ENCODE measurements around the gene MUSK. TPM values are rescaled to one million over a fixed set of nuclear protein-coding genes. Genes with fewer than 3 reads are reported as not detected.

Gene MUSK
- total and polyA plus RNA-seq, 2 donors (not counting 3 experiments of a cell fraction or from before 2014, with no cell fraction given) = 0.08 TPM; not detected in 1

- H3K4me3 ChIP-seq (replicated peaks in 1 of 3; ENCODE audit: insufficient read depth in 1 of 3, low read depth in 1 of 3, low read length in 3 of 3) = no peak overlapping the region
- no peak overlapping the region for H3K27ac ChIP-seq (ENCODE audit: insufficient read depth, low read depth, low read length)
- no peak overlapping the region for H3K9ac ChIP-seq (replicated peaks; ENCODE audit: extremely low read depth, insufficient read depth, low read length)
- no peak overlapping the region for H2AFZ ChIP-seq (ENCODE audit: low read depth, low read length)
- CTCF ChIA-PET = no interaction called here
- H3K9me1 ChIP-seq (replicated peaks; ENCODE audit: control insufficient read depth, extremely low read depth, insufficient read depth, low read length) = no peaks in the 10 kb centered on the region
- TF ChIP-seq GATA2 (IDR thresholded peaks at IDR 0.05; ENCODE audit: insufficient read depth, insufficient read length, low read depth, low read length) (peak; percentile 13), POLR2A (IDR thresholded peaks at IDR 0.05; ENCODE audit: low read depth, low read length) (no peak), MAX (IDR thresholded peaks at IDR 0.05; ENCODE audit: insufficient read depth, insufficient read length) (no peak), MYC (IDR thresholded peaks at IDR 0.05; ENCODE audit: low read depth, low read length) (no peak)
- no TSS peak for BruUV-seq (replicated peaks)
- H3K4me2 ChIP-seq (ENCODE audit: insufficient read depth, low read length) = peak overlapping the region; percentile 21
- H3K9me3 ChIP-seq (replicated peaks; ENCODE audit: control insufficient read depth, insufficient read depth, low read length) = no peaks in the 10 kb centered on the region
- H3K4me1 ChIP-seq (ENCODE audit: control insufficient read depth, extremely low read depth, insufficient read depth, low read length) = peaks cover 12% of the 10 kb centered on the region
- dilution Hi-C loops (cut with MboI; ENCODE audit: extremely low pct_ligation_motif_present, low sequenced_read_pairs) (no loop called here), intact Hi-C loops (cut with micrococcal nuclease) (loop anchor here (5.0 kb wide), 1 partner anchor 55 kb away; no protein-coding TSS in a partner anchor)
- H3K27me3 ChIP-seq (ENCODE audit: control insufficient read depth in 2 of 2, insufficient read depth in 2 of 2, low read length in 2 of 2) = no peaks in the 10 kb centered on the region
- POLR2A ChIA-PET = no interaction called here
- FAIRE-seq = peak; percentile 28
- H3K36me3 ChIP-seq (ENCODE audit: control insufficient read depth in 2 of 2, extremely low read depth in 1 of 2, insufficient read depth in 2 of 2, low read length in 2 of 2) = no peaks in the 10 kb centered on the region
- H3K79me2 ChIP-seq (ENCODE audit: control insufficient read depth, insufficient read depth, low read length) = no peaks in the 10 kb centered on the region
- peak; percentile 40 for DNase-seq (ENCODE audit: low read depth, low spot score)
- no peaks in the 10 kb centered on the region for H4K20me1 ChIP-seq (replicated peaks; ENCODE audit: control insufficient read depth, extremely low read depth, insufficient read depth, low read length)
Measured at GRCh38 chr9:110797611-110798010, 129.0 kb downstream of the MUSK start.

- no TSS peak for BruUV-seq (replicated peaks)
Measured at GRCh38 chr9:110799396-110799795, 130.8 kb downstream of the MUSK start.

More at GRCh38 chr9:110799396-110799795, 130.8 kb downstream of the MUSK start:
- no peak overlapping the region for H3K9ac ChIP-seq (replicated peaks; ENCODE audit: extremely low read depth, insufficient read depth, low read length)
- H4K20me1 ChIP-seq (replicated peaks; ENCODE audit: control insufficient read depth, extremely low read depth, insufficient read depth, low read length) = no peaks in the 10 kb centered on the region
- H2AFZ ChIP-seq (ENCODE audit: low read depth, low read length) = no peak overlapping the region
- no peaks in the 10 kb centered on the region for H3K9me3 ChIP-seq (replicated peaks; ENCODE audit: control insufficient read depth, insufficient read depth, low read length)
- H3K9me1 ChIP-seq (replicated peaks; ENCODE audit: control insufficient read depth, extremely low read depth, insufficient read depth, low read length) = no peaks in the 10 kb centered on the region
- POLR2A ChIA-PET = no interaction called here
- FAIRE-seq = no peak
- no peak overlapping the region for H3K27ac ChIP-seq (ENCODE audit: insufficient read depth, low read depth, low read length)
- H3K36me3 ChIP-seq (ENCODE audit: control insufficient read depth in 2 of 2, extremely low read depth in 1 of 2, insufficient read depth in 2 of 2, low read length in 2 of 2) = no peaks in the 10 kb centered on the region
- intact Hi-C loops (cut with micrococcal nuclease) = loop anchor here (5.0 kb wide), 1 partner anchor 57 kb away; no protein-coding TSS in a partner anchor
- no peak overlapping the region for H3K4me3 ChIP-seq (replicated peaks in 1 of 3; ENCODE audit: insufficient read depth in 1 of 3, low read depth in 1 of 3, low read length in 3 of 3)
- no peaks in the 10 kb centered on the region for H3K27me3 ChIP-seq (ENCODE audit: control insufficient read depth in 2 of 2, insufficient read depth in 2 of 2, low read length in 2 of 2)
- H3K4me2 ChIP-seq (ENCODE audit: insufficient read depth, low read length) = no peak overlapping the region
- CTCF ChIA-PET = no interaction called here
- no peak for TF ChIP-seq JUN (IDR thresholded peaks at IDR 0.05; ENCODE audit: borderline replicate concordance, insufficient read depth, insufficient read length, low read depth)
- no peak for TF ChIP-seq POLR2A (IDR thresholded peaks at IDR 0.05; ENCODE audit: low read depth, low read length)
- TF ChIP-seq MAX (IDR thresholded peaks at IDR 0.05; ENCODE audit: insufficient read depth, insufficient read length) = no peak
- TF ChIP-seq FOS (IDR thresholded peaks at IDR 0.05; ENCODE audit: borderline replicate concordance, insufficient read depth, low read length) = no peak
- no peak for TF ChIP-seq CTCF (IDR thresholded peaks at IDR 0.05; ENCODE audit: extremely low read depth in 1 of 2, insufficient read depth in 1 of 2, low read depth in 1 of 2, low read length in 2 of 2)
- no peak for TF ChIP-seq POLR2AphosphoS5 (IDR thresholded peaks at IDR 0.05; ENCODE audit: insufficient read depth, low read depth, low read length)
- TF ChIP-seq GATA2 (IDR thresholded peaks at IDR 0.05; ENCODE audit: insufficient read depth, insufficient read length, low read depth, low read length) = no peak
- no peak for TF ChIP-seq EZH2 (IDR thresholded peaks at IDR 0.05; ENCODE audit: borderline replicate concordance, low read depth, low read length, severe bottlenecking)
- no peak for TF ChIP-seq MYC (IDR thresholded peaks at IDR 0.05; ENCODE audit: low read depth, low read length)
- no peak for DNase-seq (ENCODE audit: low read depth, low spot score)
- H3K4me1 ChIP-seq (ENCODE audit: control insufficient read depth, extremely low read depth, insufficient read depth, low read length) = peaks cover 12% of the 10 kb centered on the region
- dilution Hi-C loops (cut with MboI; ENCODE audit: extremely low pct_ligation_motif_present, low sequenced_read_pairs) = no loop called here
- H3K79me2 ChIP-seq (ENCODE audit: control insufficient read depth, insufficient read depth, low read length) = no peaks in the 10 kb centered on the region

Data from endothelial cell of umbilical vein (primary cell).